SU-DHL-6 (cell line): ENCODE measurements around the gene TMEM258.

ENCODE experiments used
- CTCF ChIP-seq: fragments of 200-600 bp; sonication (generic); IDR thresholded peaks from one replicate; pipeline ENCODE4 v1.5.1; 2017; ENCODE audit warnings: antibody characterized with exemption, mild to moderate bottlenecking, low read length, moderate library complexity; ENCODE audit not compliant: insufficient read depth, poor library complexity, severe bottlenecking
- EZH2phosphoT487 ChIP-seq: fragments of 200-600 bp; sonication (generic), shearing (Covaris generic); conservative IDR thresholded peaks from 2 replicates; pipeline ENCODE4 v1.6.1; 2018; ENCODE audit warnings: mild to moderate bottlenecking, antibody characterized with exemption, low read length, moderate library complexity, mixed read lengths

- TF ChIP-seq CTCF (no peak), EZH2phosphoT487 (no peak)
Observed at GRCh38 chr11:61752925-61753521, 39.4 kb downstream of the TMEM258 start.
